DMS114 treated with DMSO at 0.1 percent for 48 hours (cell line): ENCODE results near the gene YTHDC1.

Source experiments
- DNase-seq: peaks from one replicate; lab custom pipeline; 2025; ENCODE audit not compliant: unreplicated experiment; lab: John Stamatoyannopoulos, UW

The YTHDC1 gene

GRCh38 chr4:68359508-68359907 lies 9.6 kb upstream of the YTHDC1 start:
- DNase-seq = no peak

- DNase-seq = no peak
These were observed 9.1 kb upstream of the YTHDC1 start for GRCh38 chr4:68358988-68359387.

GRCh38 chr4:68352791-68353190 lies 2.9 kb upstream of the YTHDC1 start:
- DNase-seq = no peak

- peak; percentile 5 for DNase-seq
These were observed 626 bp downstream of the YTHDC1 start for GRCh38 chr4:68349279-68349648.

- no peak for DNase-seq
These were observed 1.3 kb downstream of the YTHDC1 start for GRCh38 chr4:68348577-68348976.

GRCh38 chr4:68347845-68348244 lies 2.0 kb downstream of the YTHDC1 start:
- DNase-seq = no peak

- no peak for DNase-seq
These were observed 3.4 kb downstream of the YTHDC1 start for GRCh38 chr4:68346461-68346860.

- DNase-seq = no peak
These were observed 5.1 kb downstream of the YTHDC1 start for GRCh38 chr4:68344785-68345184.

GRCh38 chr4:68344049-68344448 lies 5.8 kb downstream of the YTHDC1 start:
- DNase-seq = no peak

GRCh38 chr4:68342134-68342533 lies 7.8 kb downstream of the YTHDC1 start:
- DNase-seq = no peak

GRCh38 chr4:68338625-68339024 lies 11.3 kb downstream of the YTHDC1 start:
- no peak for DNase-seq

GRCh38 chr4:68337522-68337921 lies 12.4 kb downstream of the YTHDC1 start:
- no peak for DNase-seq

- no peak for DNase-seq
These were observed 12.9 kb downstream of the YTHDC1 start for GRCh38 chr4:68337004-68337403.

- DNase-seq = no peak
These were observed 13.4 kb downstream of the YTHDC1 start for GRCh38 chr4:68336530-68336929.

GRCh38 chr4:68326141-68326540 lies 23.7 kb downstream of the YTHDC1 start:
- no peak for DNase-seq

GRCh38 chr4:68324519-68325262 lies 25.2 kb downstream of the YTHDC1 start:
- no peak for DNase-seq

GRCh38 chr4:68319040-68319439 lies 30.9 kb downstream of the YTHDC1 start:
- DNase-seq = no peak

- DNase-seq = no peak
These were observed 33.5 kb downstream of the YTHDC1 start for GRCh38 chr4:68316193-68316969.

- no peak for DNase-seq
These were observed 39.1 kb downstream of the YTHDC1 start for GRCh38 chr4:68310651-68311247.

- DNase-seq = no peak
These were observed 45.2 kb downstream of the YTHDC1 start for GRCh38 chr4:68304731-68305130.

GRCh38 chr4:68299492-68300457 lies 50.1 kb downstream of the YTHDC1 start:
- no peak for DNase-seq
